ENCODE data around the gene TK2. TPM values are rescaled to one million over a fixed set of nuclear protein-coding genes. Genes with fewer than 3 reads are reported as not detected.

Gene TK2
- total and polyA plus RNA-seq, 2 experiments from 2014 or later = 1.8 to 4.2 TPM

DNA sequence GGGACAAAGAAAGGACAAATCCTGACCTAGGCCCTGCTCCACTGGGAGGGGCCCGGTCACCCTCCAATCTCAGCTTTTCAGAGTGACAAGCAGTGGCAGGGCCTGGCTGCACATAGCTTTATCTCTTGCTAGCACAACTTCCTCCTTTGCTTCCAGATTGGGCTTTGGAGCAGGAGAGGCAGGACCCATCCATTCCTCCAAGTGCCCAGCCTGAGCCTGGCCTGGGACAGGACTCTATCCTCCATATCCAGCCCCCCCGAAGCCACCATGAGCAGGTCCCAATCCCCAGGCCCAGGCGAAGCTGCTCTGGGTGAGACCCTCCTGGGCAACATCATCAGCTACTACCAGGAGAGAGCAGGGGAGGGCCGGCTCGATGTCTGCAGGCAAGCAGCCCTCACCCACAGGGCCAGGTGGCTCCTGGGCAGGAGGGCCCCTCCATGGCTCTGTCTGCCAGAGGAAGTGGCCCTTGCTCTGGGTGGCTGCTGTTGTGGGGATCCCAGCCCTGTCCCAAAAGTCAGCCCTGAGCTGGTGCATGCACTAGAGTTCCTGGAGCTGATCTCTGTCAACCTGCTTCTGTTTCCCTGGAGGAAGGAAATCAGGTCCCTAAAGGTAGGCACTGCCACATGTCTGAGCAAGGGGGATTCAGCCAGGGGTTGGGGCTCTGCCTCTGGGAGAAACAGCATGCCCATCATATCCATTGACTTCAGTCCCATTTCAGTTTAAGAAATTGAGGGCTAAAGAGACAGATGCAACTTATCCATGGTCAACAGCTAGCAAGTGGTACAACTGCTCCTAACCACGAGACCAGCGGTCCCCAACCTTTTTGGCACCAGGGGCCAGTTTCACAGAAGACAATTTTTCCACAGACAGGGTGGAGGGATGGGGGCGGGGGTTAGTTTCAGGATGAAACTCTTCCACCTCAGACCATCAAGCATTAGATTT is 58.9 kb downstream of the TK2 start:
- no peaks in the 10 kb centered on the region for H3K36me3 ChIP-seq (ENCODE audit: insufficient read depth)
- no peaks in the 10 kb centered on the region for H3F3A ChIP-seq (replicated peaks; ENCODE audit: low read depth)
- H3K4me2 ChIP-seq = no peak overlapping the region
- no peak overlapping the region for H3K27ac ChIP-seq (ENCODE audit: low read depth)
- no peaks in the 10 kb centered on the region for H3K4me1 ChIP-seq (ENCODE audit: insufficient read depth)
- ATAC-seq = no peak
- peaks cover 4% of the 10 kb centered on the region for H3K27me3 Mint-ChIP-seq (ENCODE audit: insufficient read depth, low read depth, poor library complexity)
- no peak overlapping the region for H3K4me3 ChIP-seq
- H3K9me3 Mint-ChIP-seq = peaks cover 29% of the 10 kb centered on the region
- no peaks in the 10 kb centered on the region; the same call in 2 of the 3 replicates for H3K4me1 Mint-ChIP-seq
- H3K36me3 Mint-ChIP-seq (ENCODE audit: low read depth) = peaks cover 10% of the 10 kb centered on the region
- no peak for DNase-seq (ENCODE audit: low spot score)
- no peak overlapping the region; the same call in 1 of the 2 replicates for H2AFZ ChIP-seq
- H3K79me2 ChIP-seq (replicated peaks; ENCODE audit: insufficient read depth) = no peaks in the 10 kb centered on the region
- no peak overlapping the region for H3K4me3 Mint-ChIP-seq
- no peaks in the 10 kb centered on the region for H4K20me1 ChIP-seq (replicated peaks; ENCODE audit: insufficient read depth)
- H3K9me2 ChIP-seq (ENCODE audit: insufficient read depth) = no peaks in the 10 kb centered on the region
- TF ChIP-seq, protein P1, sequence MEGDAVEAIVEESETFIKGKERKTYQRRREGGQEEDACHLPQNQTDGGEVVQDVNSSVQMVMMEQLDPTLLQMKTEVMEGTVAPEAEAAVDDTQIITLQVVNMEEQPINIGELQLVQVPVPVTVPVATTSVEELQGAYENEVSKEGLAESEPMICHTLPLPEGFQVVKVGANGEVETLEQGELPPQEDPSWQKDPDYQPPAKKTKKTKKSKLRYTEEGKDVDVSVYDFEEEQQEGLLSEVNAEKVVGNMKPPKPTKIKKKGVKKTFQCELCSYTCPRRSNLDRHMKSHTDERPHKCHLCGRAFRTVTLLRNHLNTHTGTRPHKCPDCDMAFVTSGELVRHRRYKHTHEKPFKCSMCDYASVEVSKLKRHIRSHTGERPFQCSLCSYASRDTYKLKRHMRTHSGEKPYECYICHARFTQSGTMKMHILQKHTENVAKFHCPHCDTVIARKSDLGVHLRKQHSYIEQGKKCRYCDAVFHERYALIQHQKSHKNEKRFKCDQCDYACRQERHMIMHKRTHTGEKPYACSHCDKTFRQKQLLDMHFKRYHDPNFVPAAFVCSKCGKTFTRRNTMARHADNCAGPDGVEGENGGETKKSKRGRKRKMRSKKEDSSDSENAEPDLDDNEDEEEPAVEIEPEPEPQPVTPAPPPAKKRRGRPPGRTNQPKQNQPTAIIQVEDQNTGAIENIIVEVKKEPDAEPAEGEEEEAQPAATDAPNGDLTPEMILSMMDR (conservative IDR thresholded peaks at IDR 0.05; ENCODE audit: low read depth in 2 of 2) = no peak
- TF ChIP-seq, protein P2, sequence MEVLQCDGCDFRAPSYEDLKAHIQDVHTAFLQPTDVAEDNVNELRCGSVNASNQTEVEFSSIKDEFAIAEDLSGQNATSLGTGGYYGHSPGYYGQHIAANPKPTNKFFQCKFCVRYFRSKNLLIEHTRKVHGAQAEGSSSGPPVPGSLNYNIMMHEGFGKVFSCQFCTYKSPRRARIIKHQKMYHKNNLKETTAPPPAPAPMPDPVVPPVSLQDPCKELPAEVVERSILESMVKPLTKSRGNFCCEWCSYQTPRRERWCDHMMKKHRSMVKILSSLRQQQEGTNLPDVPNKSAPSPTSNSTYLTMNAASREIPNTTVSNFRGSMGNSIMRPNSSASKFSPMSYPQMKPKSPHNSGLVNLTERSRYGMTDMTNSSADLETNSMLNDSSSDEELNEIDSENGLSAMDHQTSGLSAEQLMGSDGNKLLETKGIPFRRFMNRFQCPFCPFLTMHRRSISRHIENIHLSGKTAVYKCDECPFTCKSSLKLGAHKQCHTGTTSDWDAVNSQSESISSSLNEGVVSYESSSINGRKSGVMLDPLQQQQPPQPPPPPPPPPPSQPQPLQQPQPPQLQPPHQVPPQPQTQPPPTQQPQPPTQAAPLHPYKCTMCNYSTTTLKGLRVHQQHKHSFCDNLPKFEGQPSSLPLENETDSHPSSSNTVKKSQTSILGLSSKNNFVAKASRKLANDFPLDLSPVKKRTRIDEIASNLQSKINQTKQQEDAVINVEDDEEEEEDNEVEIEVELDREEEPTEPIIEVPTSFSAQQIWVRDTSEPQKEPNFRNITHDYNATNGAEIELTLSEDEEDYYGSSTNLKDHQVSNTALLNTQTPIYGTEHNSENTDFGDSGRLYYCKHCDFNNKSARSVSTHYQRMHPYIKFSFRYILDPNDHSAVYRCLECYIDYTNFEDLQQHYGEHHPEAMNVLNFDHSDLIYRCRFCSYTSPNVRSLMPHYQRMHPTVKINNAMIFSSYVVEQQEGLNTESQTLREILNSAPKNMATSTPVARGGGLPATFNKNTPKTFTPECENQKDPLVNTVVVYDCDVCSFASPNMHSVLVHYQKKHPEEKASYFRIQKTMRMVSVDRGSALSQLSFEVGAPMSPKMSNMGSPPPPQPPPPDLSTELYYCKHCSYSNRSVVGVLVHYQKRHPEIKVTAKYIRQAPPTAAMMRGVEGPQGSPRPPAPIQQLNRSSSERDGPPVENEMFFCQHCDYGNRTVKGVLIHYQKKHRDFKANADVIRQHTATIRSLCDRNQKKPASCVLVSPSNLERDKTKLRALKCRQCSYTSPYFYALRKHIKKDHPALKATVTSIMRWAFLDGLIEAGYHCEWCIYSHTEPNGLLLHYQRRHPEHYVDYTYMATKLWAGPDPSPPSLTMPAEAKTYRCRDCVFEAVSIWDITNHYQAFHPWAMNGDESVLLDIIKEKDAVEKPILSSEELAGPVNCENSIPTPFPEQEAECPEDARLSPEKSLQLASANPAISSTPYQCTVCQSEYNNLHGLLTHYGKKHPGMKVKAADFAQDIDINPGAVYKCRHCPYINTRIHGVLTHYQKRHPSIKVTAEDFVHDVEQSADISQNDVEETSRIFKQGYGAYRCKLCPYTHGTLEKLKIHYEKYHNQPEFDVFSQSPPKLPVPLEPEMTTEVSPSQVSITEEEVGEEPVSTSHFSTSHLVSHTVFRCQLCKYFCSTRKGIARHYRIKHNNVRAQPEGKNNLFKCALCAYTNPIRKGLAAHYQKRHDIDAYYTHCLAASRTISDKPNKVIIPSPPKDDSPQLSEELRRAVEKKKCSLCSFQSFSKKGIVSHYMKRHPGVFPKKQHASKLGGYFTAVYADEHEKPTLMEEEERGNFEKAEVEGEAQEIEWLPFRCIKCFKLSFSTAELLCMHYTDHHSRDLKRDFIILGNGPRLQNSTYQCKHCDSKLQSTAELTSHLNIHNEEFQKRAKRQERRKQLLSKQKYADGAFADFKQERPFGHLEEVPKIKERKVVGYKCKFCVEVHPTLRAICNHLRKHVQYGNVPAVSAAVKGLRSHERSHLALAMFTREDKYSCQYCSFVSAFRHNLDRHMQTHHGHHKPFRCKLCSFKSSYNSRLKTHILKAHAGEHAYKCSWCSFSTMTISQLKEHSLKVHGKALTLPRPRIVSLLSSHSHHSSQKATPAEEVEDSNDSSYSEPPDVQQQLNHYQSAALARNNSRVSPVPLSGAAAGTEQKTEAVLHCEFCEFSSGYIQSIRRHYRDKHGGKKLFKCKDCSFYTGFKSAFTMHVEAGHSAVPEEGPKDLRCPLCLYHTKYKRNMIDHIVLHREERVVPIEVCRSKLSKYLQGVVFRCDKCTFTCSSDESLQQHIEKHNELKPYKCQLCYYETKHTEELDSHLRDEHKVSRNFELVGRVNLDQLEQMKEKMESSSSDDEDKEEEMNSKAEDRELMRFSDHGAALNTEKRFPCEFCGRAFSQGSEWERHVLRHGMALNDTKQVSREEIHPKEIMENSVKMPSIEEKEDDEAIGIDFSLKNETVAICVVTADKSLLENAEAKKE (CRISPR knock-in tag; IDR thresholded peaks at IDR 0.05) = no peak
- no peak for TF ChIP-seq EZH2 (IDR thresholded peaks at IDR 0.05; ENCODE audit: low read depth, unreplicated experiment)
- TF ChIP-seq CREB1 (CRISPR knock-in tag; IDR thresholded peaks at IDR 0.05; ENCODE audit: low read depth) = no peak
- no peak for TF ChIP-seq NANOG (IDR thresholded peaks at IDR 0.05; ENCODE audit: borderline replicate concordance)
- H3K27me3 ChIP-seq (ENCODE audit: insufficient read depth) = no peaks in the 10 kb centered on the region
- no peak overlapping the region for H3K27ac Mint-ChIP-seq

Measured in GM23338 (cell line).